ENCODE data around the gene KRTCAP3. TPM values are rescaled to one million over a fixed set of nuclear protein-coding genes. Genes with fewer than 3 reads are reported as not detected.
"Not testable (repeated sequence)": the region's sequence is repeated elsewhere in the genome, so short reads cannot be mapped to it uniquely, and the experiment has no call there.

The KRTCAP3 gene, protein sequence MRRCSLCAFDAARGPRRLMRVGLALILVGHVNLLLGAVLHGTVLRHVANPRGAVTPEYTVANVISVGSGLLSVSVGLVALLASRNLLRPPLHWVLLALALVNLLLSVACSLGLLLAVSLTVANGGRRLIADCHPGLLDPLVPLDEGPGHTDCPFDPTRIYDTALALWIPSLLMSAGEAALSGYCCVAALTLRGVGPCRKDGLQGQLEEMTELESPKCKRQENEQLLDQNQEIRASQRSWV
- polyA plus RNA-seq (ENCODE audit: insufficient read length), result 1.4 TPM

DNA sequence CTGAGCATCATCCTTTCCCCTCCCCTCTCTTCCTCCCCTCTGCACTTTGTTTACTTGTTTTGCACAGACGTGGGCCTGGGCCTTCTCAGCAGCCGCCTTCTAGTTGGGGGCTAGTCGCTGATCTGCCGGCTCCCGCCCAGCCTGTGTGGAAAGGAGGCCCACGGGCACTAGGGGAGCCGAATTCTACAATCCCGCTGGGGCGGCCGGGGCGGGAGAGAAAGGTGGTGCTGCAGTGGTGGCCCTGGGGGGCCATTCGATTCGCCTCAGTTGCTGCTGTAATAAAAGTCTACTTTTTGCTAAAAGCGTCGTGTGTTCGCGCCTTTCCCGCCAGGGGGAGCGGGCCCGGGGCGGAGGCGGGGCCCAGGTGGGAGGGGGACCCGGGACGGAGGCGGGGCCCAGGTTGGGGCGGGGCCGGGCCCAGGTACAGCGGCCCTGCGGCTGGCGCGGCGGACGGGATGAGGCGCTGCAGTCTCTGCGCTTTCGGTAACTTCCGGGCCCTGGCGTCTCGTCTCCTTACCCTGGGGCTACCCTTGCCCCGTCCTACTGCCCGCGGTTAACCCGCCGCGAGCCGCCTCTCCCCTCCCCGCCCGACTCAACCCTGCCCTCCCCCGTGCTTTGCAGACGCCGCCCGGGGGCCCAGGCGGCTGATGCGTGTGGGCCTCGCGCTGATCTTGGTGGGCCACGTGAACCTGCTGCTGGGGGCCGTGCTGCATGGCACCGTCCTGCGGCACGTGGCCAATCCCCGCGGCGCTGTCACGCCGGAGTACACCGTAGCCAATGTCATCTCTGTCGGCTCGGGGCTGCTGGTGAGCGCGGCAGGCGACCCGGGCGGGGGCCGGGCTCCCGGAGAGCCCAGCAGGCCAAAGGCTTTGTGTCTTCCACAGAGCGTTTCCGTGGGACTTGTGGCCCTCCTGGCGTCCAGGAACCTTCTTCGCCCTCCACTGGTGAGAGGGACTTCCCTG lies at the start of gene KRTCAP3:
Gene KRTCAP3 (plus strand): TSS at position 424 of the 962 bp plus-strand sequence. CDS start 32 bp downstream, at position 456.
- DNase-seq, result no peak

DNA sequence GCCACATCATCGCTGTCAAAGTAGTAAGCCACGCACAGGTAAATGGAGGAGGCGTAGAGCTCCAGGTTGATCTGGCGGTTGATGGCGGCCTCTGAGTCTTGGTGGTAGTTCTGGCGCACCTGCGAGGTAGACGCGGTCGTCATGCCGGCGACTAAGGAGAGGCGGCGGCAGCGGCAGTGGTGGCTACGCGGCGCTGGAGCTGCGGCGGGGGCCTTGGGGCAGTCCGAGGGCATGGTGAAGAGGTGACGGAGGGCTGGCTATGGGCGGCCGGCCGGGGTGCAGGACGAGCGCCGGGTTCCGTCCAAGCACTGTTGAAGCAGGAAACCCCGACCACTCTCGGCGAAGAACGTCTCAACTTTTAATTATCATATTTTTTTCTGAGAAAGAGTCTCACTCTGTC lies 49.0 kb upstream of the KRTCAP3 start:
- DNase-seq, result no peak

DNA sequence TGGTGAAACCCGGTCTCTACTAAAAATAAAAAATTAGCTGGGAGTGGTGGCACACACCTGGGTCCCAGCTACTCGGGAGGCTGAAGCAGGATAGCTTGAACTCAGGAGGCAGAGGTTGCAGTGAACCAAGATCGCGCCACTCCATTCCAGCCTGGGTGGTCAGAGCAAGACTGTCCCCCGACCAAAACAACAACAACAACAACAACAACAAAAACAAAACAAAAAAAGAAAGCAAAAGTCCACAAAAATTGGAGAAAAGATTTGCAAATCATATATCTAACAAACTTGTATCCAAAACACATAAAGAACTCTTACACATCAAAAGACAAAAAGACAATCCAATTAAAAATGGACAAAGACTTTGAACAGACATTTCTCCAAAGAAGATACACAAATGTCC lies 43.2 kb upstream of the KRTCAP3 start:
- DNase-seq, result no peak

DNA sequence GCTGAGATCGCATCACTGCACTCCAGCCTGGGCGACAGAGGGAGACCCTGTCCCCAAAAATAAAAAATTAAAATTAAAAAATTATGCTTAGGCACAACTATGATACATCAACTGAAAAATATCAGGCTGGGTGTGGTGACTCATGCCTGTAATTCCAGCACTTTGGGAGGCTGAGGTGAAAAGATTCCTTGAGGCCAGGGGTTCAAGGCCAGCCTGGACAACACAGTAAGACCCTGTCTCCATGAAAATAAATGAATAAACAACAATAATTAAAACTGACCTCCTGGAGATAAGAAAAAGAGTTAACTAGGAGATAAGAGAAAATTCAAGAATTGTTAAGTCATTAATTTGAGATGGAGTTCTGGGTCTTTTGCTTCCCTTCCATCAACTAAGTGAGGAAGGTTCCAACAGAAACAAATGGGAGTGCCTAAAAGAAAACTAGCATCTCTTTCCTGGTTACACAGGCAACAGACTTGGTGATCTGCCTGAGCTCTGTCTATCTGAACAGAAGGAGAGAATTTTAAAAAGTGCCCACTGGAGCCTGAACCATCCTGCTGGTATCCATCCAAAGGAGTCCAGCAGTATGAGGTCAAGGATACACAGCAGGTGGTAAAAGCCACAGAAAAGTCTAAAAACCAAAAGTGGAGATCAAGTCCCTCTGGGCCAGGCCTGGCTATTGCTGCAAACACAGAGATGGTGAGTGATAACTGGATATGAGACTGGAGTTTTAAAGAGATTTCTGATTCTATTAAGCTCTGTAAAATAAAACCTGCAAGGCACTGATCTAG lies 41.6 kb upstream of the KRTCAP3 start:
- DNase-seq, result no peak

DNA sequence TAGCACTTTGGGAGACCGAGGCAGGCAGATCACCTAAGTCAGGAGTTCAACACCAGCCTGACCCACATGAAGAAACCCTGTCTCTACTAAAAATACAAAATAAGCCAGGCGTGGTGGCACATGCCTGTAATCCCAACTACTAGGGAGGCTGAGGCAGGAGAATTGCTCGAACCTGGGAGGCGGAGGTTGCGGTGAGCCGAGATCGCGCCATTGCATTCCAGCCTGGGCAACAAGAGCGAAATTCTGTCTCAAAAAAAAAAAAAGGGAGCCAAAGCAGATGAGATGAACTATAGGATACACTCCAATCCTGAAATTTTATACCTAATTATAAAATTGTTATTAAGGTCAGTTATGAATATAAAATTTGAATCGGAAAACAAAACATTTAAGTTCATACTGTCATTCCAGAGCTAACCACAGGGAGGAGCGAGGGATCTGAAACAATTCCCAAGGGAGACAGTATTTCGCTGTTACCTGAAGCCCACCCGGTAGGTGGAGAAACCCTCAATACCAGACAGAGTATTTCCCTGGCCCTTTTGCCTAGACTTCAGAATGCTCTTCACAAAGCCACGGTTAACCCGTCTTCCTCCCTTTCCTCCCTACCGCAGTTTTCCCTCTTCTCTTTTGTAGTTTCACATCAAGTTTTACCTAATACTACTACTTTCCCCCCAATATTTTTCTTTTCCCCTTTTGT lies 34.2 kb upstream of the KRTCAP3 start:
- DNase-seq, result peak; percentile 15

DNA sequence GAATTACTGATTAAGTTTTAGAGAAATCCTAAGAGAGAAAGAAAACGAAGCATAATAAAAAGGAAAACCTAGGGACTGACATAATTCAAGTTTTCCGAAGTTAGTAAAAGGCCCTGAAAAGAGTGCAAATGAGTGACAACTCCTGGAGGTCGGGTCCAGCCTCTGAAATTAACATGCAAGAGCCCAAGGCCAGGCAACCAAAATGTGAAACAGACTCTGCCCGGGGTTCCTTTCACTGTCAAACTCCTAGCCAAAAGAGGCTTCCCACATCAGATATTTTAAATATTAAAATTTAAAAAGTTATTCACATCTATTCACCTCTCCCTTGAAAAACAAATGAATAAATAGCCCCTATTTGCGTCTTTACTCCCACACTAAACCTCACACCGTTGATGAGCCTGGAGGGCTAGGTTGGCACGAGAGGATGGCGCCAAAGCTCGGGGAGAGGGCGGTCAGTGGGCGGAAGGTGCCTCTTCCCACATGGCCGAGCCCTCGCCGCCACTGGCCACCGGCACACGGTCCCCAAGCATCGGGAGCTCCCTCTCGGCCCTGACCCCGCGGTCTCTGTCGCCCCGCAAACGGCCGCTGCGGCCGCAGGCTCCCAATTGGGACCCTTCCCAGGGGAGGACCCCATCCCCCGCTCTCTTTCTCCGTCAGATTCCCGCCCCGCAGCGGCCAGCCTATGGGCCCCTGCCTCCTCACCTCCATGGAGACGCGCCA lies 33.4 kb upstream of the KRTCAP3 start:
- DNase-seq, result no peak

DNA sequence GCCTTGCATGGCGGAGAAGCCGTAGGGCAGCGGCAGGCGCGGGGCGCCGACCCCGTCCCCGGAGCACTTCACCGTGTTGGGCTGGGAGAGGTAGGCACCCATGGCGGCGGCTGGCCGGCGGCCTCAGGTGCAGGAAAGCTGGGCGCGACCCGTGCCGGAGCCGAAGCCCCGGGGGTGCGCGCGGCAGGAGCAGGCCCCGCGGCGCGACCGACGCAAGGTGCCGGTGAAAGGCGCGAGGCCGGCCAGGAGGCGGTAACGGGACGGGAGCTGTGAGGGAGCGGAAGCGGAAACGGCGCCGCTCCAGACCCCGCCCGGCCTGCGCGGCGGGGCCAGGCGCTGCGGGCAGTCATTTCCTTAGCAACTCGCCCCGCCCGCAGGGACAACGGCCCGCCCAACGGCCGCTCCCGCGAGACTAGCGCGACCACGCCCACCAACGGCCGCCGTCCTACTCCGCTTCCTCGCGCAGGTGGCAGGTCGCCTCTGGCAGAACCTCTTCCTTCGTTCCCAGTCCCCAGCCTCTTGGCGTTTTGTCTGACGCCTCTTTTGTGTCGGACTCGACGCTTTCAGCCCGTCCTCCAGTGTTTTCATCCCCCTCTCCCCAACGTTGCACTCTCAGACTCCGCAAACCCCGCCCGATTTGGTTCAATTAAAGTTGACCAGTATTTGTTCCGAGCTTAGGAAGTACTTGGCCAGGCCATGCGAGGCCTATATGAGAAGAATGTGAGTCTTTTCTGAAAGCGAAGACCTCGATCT lies 32.7 kb upstream of the KRTCAP3 start, which contains the start of gene PPM1G:
Gene PPM1G (minus strand): TSS at position 271 of the 753 bp plus-strand sequence. CDS start 169 bp downstream, at position 102.
- peak; percentile 95 for DNase-seq

DNA sequence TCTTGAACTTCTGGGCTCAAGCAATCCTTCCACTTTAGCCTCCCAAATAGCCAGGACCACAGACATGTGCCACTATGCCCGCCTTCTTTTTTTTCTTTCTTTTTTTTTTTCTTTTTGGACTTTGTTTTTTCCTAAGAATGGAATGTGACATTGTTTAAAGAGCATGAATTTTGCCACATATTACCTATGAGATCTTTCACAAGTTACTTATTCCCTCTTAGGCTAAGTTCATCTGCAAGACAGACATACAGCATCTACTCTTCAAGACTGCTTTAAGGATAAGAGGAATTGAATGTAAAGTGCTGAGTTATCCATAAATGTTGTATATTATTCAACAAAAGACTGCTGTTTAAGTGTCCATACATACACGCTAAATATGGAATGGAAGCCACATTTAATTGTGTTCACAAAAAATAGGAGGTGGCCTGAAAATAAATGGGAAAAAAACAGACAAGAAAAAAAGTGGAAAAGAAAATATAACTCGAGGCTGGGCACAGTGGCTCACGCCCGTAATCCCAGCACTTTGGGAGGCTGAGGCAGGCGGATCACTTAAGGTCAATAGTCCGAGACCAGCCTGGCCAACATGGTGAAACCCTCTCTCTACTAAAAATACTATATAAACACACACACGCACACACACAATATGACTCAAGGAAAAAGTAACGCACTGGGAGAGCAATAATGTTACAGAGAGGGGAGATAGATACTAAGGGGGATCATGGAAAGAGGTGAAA lies 29.6 kb upstream of the KRTCAP3 start:
- no peak for DNase-seq

DNA sequence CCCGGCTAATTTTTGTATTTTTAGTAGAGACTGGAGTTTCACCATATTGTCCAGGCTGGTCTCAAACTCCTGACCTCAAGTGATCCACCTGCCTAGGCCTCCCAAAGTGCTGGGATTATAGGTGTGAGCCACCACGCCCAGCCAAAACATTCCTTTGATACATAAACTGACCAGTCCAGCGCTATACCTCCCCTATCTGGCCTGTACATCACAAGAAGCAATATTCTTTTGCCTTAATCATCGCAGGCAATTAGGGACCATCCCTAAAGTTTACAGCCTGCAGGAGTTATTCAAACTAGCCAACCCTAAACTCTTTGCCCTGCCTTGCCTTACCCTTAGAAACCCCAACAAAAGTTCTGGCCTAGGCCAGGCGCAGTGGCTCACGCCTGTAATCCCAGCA lies 26.0 kb upstream of the KRTCAP3 start:
- DNase-seq, result no peak

DNA sequence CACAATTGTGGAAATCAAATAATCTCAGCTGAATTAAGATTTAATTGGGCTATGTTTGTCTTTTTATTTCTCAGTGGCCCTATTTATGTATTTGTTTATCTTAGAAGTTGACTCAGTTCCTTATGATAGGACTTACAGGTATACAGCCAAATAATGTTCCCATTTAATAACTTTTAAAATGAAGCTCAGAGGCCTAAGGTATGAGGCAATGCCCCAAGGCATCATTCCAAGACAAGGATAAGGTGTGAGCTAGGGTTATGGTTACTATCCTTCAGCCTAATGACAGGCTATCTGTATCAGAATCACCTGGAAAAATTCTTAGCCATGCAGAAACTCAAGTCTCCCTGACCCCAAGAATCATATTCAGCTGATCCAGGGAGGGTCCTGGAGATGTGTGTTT lies 21.2 kb upstream of the KRTCAP3 start:
- no peak for DNase-seq

DNA sequence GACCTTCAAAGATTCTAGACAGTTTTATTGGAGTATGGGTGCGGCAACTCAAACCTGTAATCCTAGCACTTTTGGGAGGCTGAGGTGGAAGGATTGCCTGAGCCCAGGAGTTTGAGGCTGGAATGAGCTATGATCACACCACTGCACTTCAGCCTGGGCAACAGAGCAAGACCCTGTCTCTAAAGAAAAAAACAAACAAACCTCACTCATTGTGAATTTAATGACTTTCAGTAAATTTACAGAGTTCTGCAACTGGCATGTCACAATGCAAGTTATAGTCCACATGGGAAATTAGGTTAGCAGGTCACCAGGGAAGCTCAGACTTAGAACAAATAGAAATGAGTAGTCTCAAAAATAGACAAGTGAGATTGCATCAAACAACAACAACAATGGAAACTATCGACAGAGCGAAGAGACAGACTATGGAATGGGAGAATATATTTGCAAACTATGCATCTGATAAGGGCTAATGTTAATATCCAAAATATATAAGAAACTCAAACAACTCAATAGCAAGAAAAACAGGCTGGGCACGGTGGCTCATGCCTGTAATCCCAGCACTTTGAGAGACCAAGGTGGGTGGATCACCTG lies 20.4 kb upstream of the KRTCAP3 start:
- no peak for DNase-seq

DNA sequence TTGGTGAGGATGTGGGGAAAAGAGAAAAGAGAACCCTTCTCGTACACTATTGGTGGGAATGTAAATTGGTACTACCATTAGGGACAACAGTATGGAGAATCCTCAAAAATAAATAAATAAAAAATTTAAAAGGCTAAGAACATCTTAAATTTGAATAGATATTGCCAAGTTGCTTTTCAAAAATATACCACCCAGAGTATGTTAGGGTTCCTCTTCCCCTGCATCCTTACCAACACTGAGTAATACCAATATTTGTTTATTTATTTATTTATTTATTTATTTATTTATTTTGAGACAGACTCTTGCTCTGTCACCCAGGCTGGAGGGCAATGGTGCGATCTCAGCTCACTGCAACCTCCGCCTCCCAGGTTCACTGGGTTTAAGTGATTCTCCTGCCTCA lies 19.2 kb upstream of the KRTCAP3 start:
- DNase-seq, result no peak

DNA sequence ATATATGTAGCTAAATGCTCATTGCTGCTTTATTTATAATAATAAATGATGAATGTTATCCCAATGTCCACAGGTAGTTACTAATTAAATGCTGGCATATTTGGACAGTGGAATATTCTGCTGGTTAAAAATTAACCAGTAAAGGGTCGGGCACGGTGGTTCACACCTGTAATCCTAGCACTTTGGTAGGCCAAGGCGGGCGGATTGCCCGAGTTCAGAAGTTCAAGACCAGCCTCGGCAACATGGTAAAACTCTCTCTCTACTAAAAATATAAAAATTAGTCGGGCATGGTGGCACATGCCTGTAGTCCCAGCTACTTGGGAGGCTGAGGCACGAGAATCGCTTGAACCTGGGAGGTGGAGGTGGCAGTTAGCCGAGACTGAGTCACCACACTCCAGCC lies 17.1 kb upstream of the KRTCAP3 start:
- DNase-seq, result not testable (repeated sequence)

DNA sequence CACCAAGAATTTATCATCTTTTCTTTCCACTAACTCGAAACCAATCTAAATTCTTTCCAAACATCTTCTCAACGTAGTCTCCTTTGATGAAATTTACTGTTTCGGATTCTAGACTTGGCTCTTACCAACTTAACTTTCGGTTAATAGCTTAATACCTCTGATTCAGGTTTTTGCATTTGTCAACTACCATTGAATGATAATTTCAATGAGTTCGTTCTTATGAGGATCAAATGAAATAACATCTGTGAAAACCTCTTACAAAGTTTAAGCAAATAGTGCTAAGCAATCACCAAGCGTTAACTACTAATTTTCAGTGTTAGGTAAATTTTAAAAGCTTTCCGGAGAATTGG lies 14.3 kb upstream of the KRTCAP3 start:
- DNase-seq, result no peak

DNA sequence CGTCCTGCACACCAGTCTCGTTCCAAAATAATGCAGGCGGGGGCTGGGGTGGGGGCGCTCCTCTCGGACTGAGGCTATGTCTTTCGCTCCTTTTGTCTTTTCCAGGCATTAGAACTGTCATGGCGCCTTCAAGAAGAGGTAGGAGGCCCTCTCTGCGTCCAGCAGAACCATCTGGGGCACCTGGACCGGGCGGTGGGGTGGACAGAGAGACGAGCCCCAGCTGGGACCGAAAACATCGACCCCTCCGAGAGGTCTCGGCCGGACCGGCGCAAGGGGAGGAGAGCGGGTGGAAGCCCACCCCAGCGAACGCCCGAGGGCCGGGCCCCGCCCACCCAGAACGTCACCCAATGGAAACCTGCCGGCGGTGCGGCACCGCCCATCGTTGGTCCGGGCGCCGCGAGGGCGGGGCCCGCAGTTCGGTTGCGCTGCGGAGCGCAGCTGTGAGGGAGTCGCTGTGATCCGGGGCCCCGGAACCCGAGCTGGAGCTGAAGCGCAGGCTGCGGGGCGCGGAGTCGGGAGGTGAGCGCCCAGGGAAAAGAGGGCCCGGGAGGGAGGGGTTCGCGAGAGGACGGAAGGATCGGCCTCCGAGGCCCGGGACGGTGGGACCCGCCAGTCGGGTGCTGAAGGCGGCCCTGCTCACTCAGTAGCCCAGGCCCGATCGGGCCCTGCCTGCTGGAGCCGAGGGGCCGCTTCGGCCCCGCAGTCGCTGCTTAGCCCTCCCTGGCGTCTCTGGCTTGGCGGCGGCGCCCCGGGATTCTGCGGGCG lies 13.8 kb upstream of the KRTCAP3 start, which contains the start of gene NRBP1:
Gene NRBP1 (plus strand): TSS at position 419 of the 765 bp plus-strand sequence. CDS start 4,643 bp downstream, outside the sequence.
- peak; percentile 97 for DNase-seq

DNA sequence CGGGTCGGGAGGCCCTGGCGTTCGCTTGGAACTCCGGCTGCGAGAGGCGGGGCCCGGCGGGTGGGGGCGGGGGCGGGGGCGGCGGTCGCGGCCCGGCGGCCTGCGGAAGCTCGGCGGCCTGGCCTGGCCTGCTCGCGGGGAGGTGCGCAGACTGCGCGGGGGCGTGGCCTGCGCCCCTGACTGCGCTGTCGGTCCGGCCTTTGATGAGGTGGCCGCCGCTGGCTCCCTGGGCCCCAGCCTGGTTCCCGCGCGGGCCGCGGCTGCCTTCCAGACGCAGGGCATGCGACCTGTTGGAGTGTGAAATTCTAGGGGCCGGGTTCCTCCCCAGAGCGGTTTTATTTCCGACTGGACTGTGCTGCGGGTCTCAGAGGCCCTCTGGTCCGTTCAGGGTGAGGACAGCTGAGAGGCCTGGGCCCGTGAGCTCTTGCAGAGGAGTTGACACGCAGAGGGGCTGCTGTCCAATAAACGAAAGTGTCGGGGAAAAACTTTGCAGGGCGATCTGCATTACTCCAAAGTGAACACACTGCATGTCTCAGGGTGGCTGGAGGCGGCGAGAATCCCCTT lies 13.1 kb upstream of the KRTCAP3 start:
- peak; percentile 89 for DNase-seq

DNA sequence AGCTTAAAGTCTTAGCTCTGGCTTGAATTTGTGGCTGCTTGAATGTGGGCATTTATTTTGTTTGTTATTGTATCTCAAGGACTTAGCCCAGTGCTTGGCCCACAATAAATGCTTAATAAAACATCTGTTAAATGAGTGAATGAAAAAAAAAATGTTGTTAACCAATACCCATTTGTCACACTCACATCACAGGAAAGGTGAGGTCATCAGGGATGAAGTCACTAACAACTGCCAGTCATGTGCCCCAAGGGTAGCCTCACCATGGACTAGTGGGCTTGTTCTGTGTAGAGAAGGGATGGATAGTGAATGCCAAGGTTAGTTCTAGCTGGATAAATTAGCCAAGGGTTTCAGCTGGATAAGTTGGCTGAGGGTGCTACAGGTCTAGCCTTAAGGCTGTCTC lies 10.8 kb upstream of the KRTCAP3 start:
- DNase-seq, result no peak

DNA sequence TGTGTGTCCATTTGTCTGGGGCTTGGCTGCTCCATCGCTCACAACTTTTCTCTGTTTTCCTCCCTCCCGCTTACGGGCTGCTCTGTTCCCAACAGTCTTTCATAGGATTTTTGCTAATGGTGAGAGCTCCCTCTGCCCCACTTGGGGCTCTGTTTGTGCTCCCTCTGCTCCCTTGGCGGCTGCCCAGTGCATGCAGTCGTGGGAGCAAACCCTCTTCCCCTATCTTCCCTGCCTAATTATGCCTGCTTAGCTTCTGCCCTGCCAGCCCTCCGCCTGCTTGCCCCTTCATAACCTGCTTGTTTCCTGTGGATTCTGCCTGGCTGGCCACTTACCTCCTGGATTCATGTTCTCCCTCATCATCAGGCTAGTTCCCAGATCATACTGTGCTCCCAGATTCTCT lies 6.6 kb upstream of the KRTCAP3 start:
- DNase-seq, result no peak

All from hindlimb muscle (tissue), 1 donor.